H1 (cell line): ENCODE data around the gene ACOX1. TPM values are rescaled to one million over a fixed set of nuclear protein-coding genes. Genes with fewer than 3 reads are reported as not detected.

Experiments used
- CTCF ChIA-PET: fragments of 300-600 bp; sonication (Branson Sonifier 250); formaldehyde crosslinking; loops from one replicate; lab custom pipeline; 2021; ENCODE audit not compliant: partially characterized antibody; lab: Charles Lee
- POLR2A ChIA-PET: fragments of 300-600 bp; sonication (Branson Sonifier 250); formaldehyde crosslinking; loops from one replicate; lab custom pipeline; 2021; ENCODE audit warnings: inconsistent platforms; ENCODE audit not compliant: partially characterized antibody; lab: Charles Lee
- DNase-seq, 2 experiments: peaks; one replicate each; pipeline versions ENCODE4 v3.0.0 to v3.0.0-alpha.2; 2010 to 2022; ENCODE audit warnings: low spot score in 2 of 2, low read depth in 1 of 2, mixed read lengths in 1 of 2
- FAIRE-seq: peaks from 2 replicates; lab custom pipeline; 2011; peaks lifted over from hg19 to GRCh38; lab: Jason Lieb, UNC
- H2AFZ ChIP-seq: 2 replicates; pipeline ENCODE4 v1.8.1; 2012; ENCODE audit warnings: low read length, inconsistent platforms
- H2AK5ac ChIP-seq: 2 replicates; pipeline ENCODE4 v1.6.1; 2013; ENCODE audit warnings: low read depth, low read length
- H2BK120ac ChIP-seq: replicated peaks from 2 replicates; pipeline ENCODE3; 2013; ENCODE audit warnings: low read depth, low read length, inconsistent platforms
- H2BK12ac ChIP-seq: 2 replicates; pipeline ENCODE4 v1.6.1; 2013; ENCODE audit warnings: low read depth, low read length
- H2BK15ac ChIP-seq: 2 replicates; pipeline ENCODE4 v1.6.1; 2013; ENCODE audit warnings: low read length
- H2BK20ac ChIP-seq: 2 replicates; pipeline ENCODE4 v1.6.1; 2013; ENCODE audit warnings: low read length
- H2BK5ac ChIP-seq: 2 replicates; pipeline ENCODE4 v1.6.1; 2013; ENCODE audit warnings: low read depth, low read length
- H3K14ac ChIP-seq: 2 replicates; pipeline ENCODE4 v1.6.1; 2013; ENCODE audit warnings: inconsistent platforms; ENCODE audit not compliant: insufficient read length
- H3K18ac ChIP-seq: 2 replicates; pipeline ENCODE4 v1.6.1; 2013; ENCODE audit warnings: low read length; ENCODE audit errors: extremely low read depth
- H3K23ac ChIP-seq: 2 replicates; pipeline ENCODE4 v1.6.1; 2013; ENCODE audit warnings: inconsistent platforms; ENCODE audit not compliant: insufficient read length
- H3K23me2 ChIP-seq: 2 replicates; pipeline ENCODE4 v1.6.1; 2013; ENCODE audit warnings: low read depth, low read length
- H3K27ac ChIP-seq: 2 replicates; pipeline ENCODE4 v1.6.1; 2011; ENCODE audit warnings: low read depth, low read length, inconsistent platforms
- H3K27me3 ChIP-seq, 4 experiments: replicated peaks in 1 of 4; 1 replicate in 1 of 4; 2 replicates in 3 of 4; pipeline versions ENCODE4 v1.6.1 to v1.8.1; 2011 to 2013; ENCODE audit warnings: low read length in 3 of 4, mild to moderate bottlenecking in 3 of 4, inconsistent platforms in 2 of 4, mixed read lengths in 2 of 4, moderate library complexity in 1 of 4; ENCODE audit not compliant: control insufficient read depth in 3 of 4, insufficient read depth in 3 of 4; ENCODE audit errors: extremely low read depth in 1 of 4
- H3K36me3 ChIP-seq, 4 experiments: 2 replicates each; pipeline versions ENCODE4 v1.6.1 to v1.8.1; 2011 to 2013; ENCODE audit warnings: mild to moderate bottlenecking in 4 of 4, low read length in 3 of 4, moderate library complexity in 2 of 4, control low read depth in 1 of 4, inconsistent platforms in 1 of 4; ENCODE audit not compliant: insufficient read depth in 4 of 4, control insufficient read depth in 2 of 4
- H3K4ac ChIP-seq: replicated peaks from 2 replicates; pipeline ENCODE3; 2013; ENCODE audit warnings: low read length, low read depth, mixed read lengths, inconsistent platforms; ENCODE audit not compliant: insufficient read length
- H3K4me1 ChIP-seq, 4 experiments: replicated peaks in 1 of 4; 1 replicate in 1 of 4; 2 replicates in 3 of 4; pipeline versions ENCODE4 v1.6.1 to v1.8.1; 2011 to 2013; ENCODE audit warnings: low read length in 3 of 4, inconsistent platforms in 2 of 4, mixed read lengths in 1 of 4; ENCODE audit not compliant: insufficient read depth in 4 of 4, control insufficient read depth in 3 of 4
- H3K4me2 ChIP-seq, 2 experiments: 2 replicates each; pipeline versions ENCODE4 v1.6.1 to v1.8.1; 2011 to 2013; ENCODE audit warnings: low read depth in 2 of 2, low read length in 2 of 2, control low read depth in 1 of 2, inconsistent platforms in 1 of 2, mild to moderate bottlenecking in 1 of 2; ENCODE audit not compliant: insufficient read depth in 1 of 2
- H3K4me3 ChIP-seq, 4 experiments: fragments of 200-600, 300-600 bp in 1 of 4; sonication (generic), shearing (Covaris generic), sonication (Bioruptor Twin) in 1 of 4; 2 replicates each; pipeline versions ENCODE4 v1.5.1 to v1.8.1; 2011 to 2016; ENCODE audit warnings: low read length in 4 of 4, low read depth in 3 of 4, control low read depth in 2 of 4, inconsistent platforms in 2 of 4, mild to moderate bottlenecking in 2 of 4, mixed read lengths in 1 of 4, moderate library complexity in 1 of 4; ENCODE audit not compliant: insufficient read depth in 2 of 4; ENCODE audit errors: extremely low read depth in 1 of 4
- H3K56ac ChIP-seq: replicated peaks from 2 replicates; pipeline ENCODE3; 2013; ENCODE audit warnings: low read depth, mild to moderate bottlenecking, mixed read lengths, low read length, inconsistent platforms; ENCODE audit not compliant: insufficient read length
- H3K79me1 ChIP-seq: 2 replicates; pipeline ENCODE4 v1.6.1; 2013; ENCODE audit warnings: low read depth, low read length, control low read depth
- H3K79me2 ChIP-seq, 2 experiments: 2 replicates each; pipeline versions ENCODE4 v1.6.1 to v1.8.1; 2012 to 2013; ENCODE audit warnings: low read length in 2 of 2, mild to moderate bottlenecking in 2 of 2, inconsistent platforms in 1 of 2; ENCODE audit not compliant: insufficient read depth in 2 of 2, control insufficient read depth in 1 of 2
- H3K9ac ChIP-seq, 4 experiments: replicated peaks in 1 of 4; 1 replicate in 1 of 4; 2 replicates in 3 of 4; pipeline versions ENCODE4 v1.6.1 to v1.8.1; 2011 to 2013; ENCODE audit warnings: low read depth in 3 of 4, low read length in 3 of 4, control low read depth in 2 of 4, mild to moderate bottlenecking in 2 of 4, moderate library complexity in 2 of 4, inconsistent platforms in 1 of 4; ENCODE audit errors: extremely low read depth in 1 of 4
- H3K9me3 ChIP-seq, 2 experiments: 2 replicates each; pipeline versions ENCODE4 v1.6.1 to v1.8.1; 2012 to 2013; ENCODE audit warnings: mild to moderate bottlenecking in 2 of 2, moderate library complexity in 2 of 2, control low read depth in 1 of 2, inconsistent platforms in 1 of 2, low read depth in 1 of 2, low read length in 1 of 2, mixed read lengths in 1 of 2; ENCODE audit not compliant: insufficient read depth in 2 of 2
- H4K20me1 ChIP-seq, 2 experiments: replicated peaks in 1 of 2; 2 replicates each; pipeline versions ENCODE3 to v1.8.1; 2011 to 2013; ENCODE audit warnings: inconsistent platforms in 2 of 2, low read length in 2 of 2, mild to moderate bottlenecking in 1 of 2; ENCODE audit not compliant: insufficient read depth in 2 of 2, control insufficient read depth in 1 of 2
- H4K5ac ChIP-seq: 2 replicates; pipeline ENCODE4 v1.6.1; 2013; ENCODE audit warnings: low read length, low read depth, mixed read lengths, inconsistent platforms; ENCODE audit not compliant: insufficient read length
- H4K8ac ChIP-seq: 2 replicates; pipeline ENCODE4 v1.8.0; 2013; ENCODE audit warnings: mild to moderate bottlenecking, moderate library complexity, low read length, inconsistent platforms; ENCODE audit not compliant: insufficient read depth; ENCODE audit errors: extremely low read depth
- H4K91ac ChIP-seq: replicated peaks from 2 replicates; pipeline ENCODE3; 2013; ENCODE audit warnings: low read length, mixed read lengths, inconsistent platforms; ENCODE audit not compliant: insufficient read length
- CEBPB ChIP-seq: IDR thresholded peaks from 2 replicates; pipeline ENCODE4 v1.6.1; 2012; ENCODE audit warnings: low read depth, low read length
- KDM1A ChIP-seq: fragments of 200-600, 300-600 bp; sonication (generic); IDR thresholded peaks from 2 replicates; pipeline ENCODE4 v1.7.1; 2016; ENCODE audit warnings: mild to moderate bottlenecking, low read length, borderline replicate concordance
- TAF1 ChIP-seq: IDR thresholded peaks from 2 replicates; pipeline ENCODE4 v1.6.1; 2011; ENCODE audit warnings: mild to moderate bottlenecking, low read depth, low read length
- ZNF274 ChIP-seq: IDR thresholded peaks from 2 replicates; pipeline ENCODE4 v1.7.0; 2012; ENCODE audit warnings: low read length, borderline replicate concordance; ENCODE audit errors: extremely low read depth
- WGBS, 2 experiments: shearing (Covaris generic) in 1 of 2; methylation state at CpG; one replicate each; pipeline versions ENCODE4 v1.1.6 to v1.1.7; 2013 to 2015; ENCODE audit warnings: low lambda C conversion rate in 2 of 2, mixed read lengths in 2 of 2, inconsistent platforms in 1 of 2, low coverage in 1 of 2, missing lambda C conversion rate in 1 of 2; ENCODE audit not compliant: insufficient replicate concordance in 2 of 2, insufficient coverage in 1 of 2, insufficient read length in 1 of 2; ENCODE audit errors: extremely low coverage in 1 of 2, missing lambda C conversion rate in 1 of 2; 5-methylcytosine and 5-hydroxymethylcytosine counted together
- polyA plus RNA-seq, 7 experiments: library from polyadenylated mRNA; depleted of rRNA in 3 of 7; stranded (reverse) in 5 of 7; unstranded in 2 of 7; fragments of >200 nt in 5 of 7; fragments of 200-250 nt in 2 of 7; gene quantifications; 1 replicate in 5 of 7; 2 replicates in 1 of 7; 4 replicates in 1 of 7; pipeline versions ENCODE4 v1.2.1 to v1.2.3, GENCODE V29; 2011 to 2013; ENCODE audit warnings: missing spikeins in 2 of 7, mixed read lengths in 2 of 7
- total RNA-seq: library from RNA; stranded (reverse); fragmentation: NEBNext Ultra II Directional; extraction: Animal tissue kit (Norgen Biotek cat#: 25700); gene quantifications from 2 replicates; pipeline ENCODE4 v1.2.1, GENCODE V29; 2021
- TF ChIP-seq, protein P1 (sequence below): IDR thresholded peaks from 2 replicates; pipeline ENCODE4 v1.6.1; 2012; ENCODE audit warnings: inconsistent platforms

Gene ACOX1
- total and polyA plus RNA-seq, 2 of the 8 experiments (the other 6 are each of a cell fraction or from before 2014, with no cell fraction given): 10.5 to 30.4 TPM

DNA sequence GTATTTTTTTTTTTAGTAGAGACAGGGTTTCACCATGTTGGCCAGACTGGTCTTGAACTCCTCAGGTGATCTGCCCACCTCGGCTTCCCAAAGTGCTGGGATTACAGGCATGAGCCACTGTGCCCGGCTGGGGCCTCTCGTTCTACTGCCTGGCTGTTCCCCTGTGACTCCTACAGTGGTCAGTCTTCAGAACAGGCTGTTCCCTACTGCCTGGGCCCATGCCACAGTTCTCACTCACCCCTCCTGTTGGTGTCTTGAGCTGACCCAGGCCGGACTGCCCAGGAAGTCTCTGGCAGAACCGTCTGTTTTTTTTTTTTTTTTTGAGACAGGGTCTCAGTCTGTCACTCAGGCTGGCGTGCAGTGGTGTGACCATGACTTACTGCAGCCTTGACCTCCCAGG, 24.9 kb upstream of the ACOX1 start:
- Histone ChIP-seq H3K23ac (no peak overlapping the region), H4K5ac (no peak overlapping the region), H3K4me2 (no peak overlapping the region), H3K9ac (no peak overlapping the region), H3K27me3 (no peaks in the 10 kb centered on the region), H2BK5ac (no peak overlapping the region), H3K27ac (no peak overlapping the region), H3K56ac (no peak overlapping the region), H3K4me1 (no peaks in the 10 kb centered on the region; a peak in 2 of 7 replicates), H2BK120ac (no peak overlapping the region), H3K4ac (no peak overlapping the region), H4K8ac (no peak overlapping the region), H2BK12ac (no peak overlapping the region), H3K18ac (no peak overlapping the region), H2BK15ac (no peak overlapping the region), H3K36me3 (no peaks in the 10 kb centered on the region; a peak in 2 of 8 replicates), H3K9me3 (no peaks in the 10 kb centered on the region), H3K79me1 (no peaks in the 10 kb centered on the region), H3K23me2 (no peaks in the 10 kb centered on the region), H3K79me2 (no peaks in the 10 kb centered on the region), H3K4me3 (no peak overlapping the region), H2BK20ac (no peak overlapping the region), H4K91ac (no peak overlapping the region), H4K20me1 (no peaks in the 10 kb centered on the region), H3K14ac (no peak overlapping the region), H2AFZ (no peak overlapping the region), H2AK5ac (no peak overlapping the region)
- FAIRE-seq (no peak), DNase-seq (no peak)
- ChIA-PET POLR2A (interaction anchor here (1.1 to 1.6 kb wide), 4 partner anchors 10 to 108 kb away, joined by 3 to 5 read pairs (median 3); partner anchors contain the start of gene FBF1), CTCF (interaction anchor here (0.6 to 32.0 kb wide), 17 partner anchors 10 to 284 kb away, joined by 3 to 885 read pairs (median 8); partner anchors contain the start of genes EVPL, MRPL38, TRIM47 and TRIM65)
- WGBS, 2 experiments: 80% methylated on average over 4 of the region's 6 CpGs; no CpG with 5 or more reads in 1 of the 2 experiments
- TF ChIP-seq ZNF274 (no peak), TAF1 (no peak), CEBPB (no peak), KDM1A (no peak)
- TF ChIP-seq, protein P1, sequence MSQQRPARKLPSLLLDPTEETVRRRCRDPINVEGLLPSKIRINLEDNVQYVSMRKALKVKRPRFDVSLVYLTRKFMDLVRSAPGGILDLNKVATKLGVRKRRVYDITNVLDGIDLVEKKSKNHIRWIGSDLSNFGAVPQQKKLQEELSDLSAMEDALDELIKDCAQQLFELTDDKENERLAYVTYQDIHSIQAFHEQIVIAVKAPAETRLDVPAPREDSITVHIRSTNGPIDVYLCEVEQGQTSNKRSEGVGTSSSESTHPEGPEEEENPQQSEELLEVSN: no peak
